Ecto neural progenitor cell (in vitro differentiated cells): Measurements from ENCODE around the gene SARS1.

Experiments used
- DNase-seq: peaks from one replicate; pipeline ENCODE4 v3.0.0-alpha.2; 2018; ENCODE audit warnings: low spot score

SARS1 gene

DNA sequence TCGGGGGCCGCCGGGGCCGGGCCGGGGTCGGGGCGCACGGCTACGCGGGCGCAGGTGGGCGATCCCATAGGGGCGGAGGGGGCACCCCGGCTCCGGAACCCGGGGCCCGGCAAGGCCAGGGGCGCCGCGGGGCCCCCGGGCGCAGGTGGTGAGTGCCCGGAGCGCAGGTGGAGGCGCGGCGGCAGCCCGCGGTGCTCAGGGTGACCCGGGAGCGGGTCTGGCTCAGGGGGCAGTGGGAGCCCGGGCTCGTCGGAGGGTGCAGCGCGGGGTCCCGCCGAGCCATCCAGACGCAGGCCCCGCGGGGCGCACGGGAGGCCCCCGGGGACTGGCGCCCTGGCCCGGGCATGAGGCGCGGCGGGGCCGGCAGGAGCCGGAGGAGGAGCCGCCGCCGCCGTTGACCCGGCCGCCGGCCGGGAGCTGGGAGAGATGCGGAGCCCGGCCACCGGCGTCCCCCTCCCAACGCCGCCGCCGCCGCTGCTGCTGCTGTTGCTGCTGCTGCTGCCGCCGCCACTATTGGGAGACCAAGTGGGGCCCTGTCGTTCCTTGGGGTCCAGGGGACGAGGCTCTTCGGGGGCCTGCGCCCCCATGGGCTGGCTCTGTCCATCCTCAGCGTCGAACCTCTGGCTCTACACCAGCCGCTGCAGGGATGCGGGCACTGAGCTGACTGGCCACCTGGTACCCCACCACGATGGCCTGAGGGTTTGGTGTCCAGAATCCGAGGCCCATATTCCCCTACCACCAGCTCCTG lies 36.1 kb downstream of the SARS1 start:
- no peak for DNase-seq

DNA sequence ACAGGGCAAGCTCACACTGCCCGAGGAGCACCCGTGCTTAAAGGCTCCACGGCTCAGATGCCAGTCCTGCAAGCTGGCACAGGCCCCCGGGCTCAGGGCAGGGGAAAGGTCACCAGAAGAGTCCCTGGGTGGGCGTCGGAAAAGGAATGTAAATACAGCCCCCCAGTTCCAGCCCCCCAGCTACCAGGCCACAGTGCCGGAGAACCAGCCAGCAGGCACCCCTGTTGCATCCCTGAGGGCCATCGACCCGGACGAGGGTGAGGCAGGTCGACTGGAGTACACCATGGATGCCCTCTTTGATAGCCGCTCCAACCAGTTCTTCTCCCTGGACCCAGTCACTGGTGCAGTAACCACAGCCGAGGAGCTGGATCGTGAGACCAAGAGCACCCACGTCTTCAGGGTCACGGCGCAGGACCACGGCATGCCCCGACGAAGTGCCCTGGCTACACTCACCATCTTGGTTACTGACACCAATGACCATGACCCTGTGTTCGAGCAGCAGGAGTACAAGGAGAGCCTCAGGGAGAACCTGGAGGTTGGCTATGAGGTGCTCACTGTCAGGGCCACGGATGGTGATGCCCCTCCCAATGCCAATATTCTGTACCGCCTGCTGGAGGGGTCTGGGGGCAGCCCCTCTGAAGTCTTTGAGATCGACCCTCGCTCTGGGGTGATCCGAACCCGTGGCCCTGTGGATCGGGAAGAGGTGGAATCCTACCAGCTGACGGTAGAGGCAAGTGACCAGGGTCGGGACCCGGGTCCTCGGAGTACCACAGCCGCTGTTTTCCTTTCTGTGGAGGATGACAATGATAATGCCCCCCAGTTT lies 36.9 kb downstream of the SARS1 start:
- DNase-seq = no peak

DNA sequence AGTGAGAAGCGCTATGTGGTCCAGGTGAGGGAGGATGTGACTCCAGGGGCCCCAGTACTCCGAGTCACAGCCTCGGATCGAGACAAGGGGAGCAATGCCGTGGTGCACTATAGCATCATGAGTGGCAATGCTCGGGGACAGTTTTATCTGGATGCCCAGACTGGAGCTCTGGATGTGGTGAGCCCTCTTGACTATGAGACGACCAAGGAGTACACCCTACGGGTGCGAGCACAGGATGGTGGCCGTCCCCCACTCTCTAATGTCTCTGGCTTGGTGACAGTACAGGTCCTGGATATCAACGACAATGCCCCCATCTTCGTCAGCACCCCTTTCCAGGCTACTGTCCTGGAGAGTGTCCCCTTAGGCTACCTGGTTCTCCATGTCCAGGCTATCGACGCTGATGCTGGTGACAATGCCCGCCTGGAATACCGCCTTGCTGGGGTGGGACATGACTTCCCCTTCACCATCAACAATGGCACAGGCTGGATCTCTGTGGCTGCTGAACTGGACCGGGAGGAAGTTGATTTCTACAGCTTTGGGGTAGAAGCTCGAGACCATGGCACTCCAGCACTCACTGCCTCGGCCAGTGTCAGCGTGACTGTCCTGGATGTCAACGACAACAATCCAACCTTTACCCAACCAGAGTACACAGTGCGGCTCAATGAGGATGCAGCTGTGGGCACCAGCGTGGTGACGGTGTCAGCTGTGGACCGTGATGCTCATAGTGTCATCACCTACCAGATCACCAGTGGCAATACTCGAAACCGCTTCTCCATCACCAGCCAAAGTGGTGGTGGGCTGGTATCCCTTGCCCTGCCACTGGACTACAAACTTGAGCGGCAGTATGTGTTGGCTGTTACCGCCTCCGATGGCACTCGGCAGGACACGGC lies 37.8 kb downstream of the SARS1 start:
- no peak for DNase-seq

DNA sequence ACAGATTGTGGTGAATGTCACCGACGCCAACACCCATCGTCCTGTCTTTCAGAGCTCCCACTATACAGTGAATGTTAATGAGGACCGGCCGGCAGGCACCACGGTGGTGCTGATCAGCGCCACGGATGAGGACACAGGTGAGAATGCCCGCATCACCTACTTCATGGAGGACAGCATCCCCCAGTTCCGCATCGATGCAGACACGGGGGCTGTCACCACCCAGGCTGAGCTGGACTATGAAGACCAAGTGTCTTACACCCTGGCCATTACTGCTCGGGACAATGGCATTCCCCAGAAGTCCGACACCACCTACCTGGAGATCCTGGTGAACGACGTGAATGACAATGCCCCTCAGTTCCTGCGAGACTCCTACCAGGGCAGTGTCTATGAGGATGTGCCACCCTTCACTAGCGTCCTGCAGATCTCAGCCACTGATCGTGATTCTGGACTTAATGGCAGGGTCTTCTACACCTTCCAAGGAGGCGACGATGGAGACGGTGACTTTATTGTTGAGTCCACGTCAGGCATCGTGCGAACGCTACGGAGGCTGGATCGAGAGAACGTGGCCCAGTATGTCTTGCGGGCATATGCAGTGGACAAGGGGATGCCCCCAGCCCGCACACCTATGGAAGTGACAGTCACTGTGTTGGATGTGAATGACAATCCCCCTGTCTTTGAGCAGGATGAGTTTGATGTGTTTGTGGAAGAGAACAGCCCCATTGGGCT lies 38.6 kb downstream of the SARS1 start:
- no peak for DNase-seq

DNA sequence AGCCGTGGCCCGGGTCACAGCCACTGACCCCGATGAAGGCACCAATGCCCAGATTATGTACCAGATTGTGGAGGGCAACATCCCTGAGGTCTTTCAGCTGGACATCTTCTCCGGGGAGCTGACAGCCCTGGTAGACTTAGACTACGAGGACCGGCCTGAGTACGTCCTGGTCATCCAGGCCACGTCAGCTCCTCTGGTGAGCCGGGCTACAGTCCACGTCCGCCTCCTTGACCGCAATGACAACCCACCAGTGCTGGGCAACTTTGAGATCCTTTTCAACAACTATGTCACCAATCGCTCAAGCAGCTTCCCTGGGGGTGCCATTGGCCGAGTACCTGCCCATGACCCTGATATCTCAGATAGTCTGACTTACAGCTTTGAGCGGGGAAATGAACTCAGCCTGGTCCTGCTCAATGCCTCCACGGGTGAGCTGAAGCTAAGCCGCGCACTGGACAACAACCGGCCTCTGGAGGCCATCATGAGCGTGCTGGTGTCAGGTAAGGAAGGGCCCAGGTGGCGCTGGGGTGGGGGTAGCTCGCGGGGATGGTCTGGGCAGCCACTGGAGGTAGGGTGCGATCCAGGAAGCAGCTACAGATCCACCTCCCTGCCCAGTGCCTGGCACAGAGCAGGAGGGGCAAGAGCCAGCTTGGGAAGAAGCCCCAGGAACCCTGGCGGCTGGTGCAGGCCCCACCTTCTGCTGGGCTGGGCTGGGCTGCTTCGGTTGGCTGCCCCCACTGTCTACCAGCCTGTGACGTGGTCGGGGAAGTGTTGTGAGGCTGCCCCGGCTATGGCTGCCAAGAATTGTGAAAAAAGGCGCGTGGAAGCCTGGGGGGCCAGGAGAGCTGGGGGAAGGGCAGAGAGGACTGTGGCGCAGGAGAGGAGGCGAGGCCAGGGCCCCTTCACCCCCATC lies 39.4 kb downstream of the SARS1 start:
- DNase-seq = no peak

- DNase-seq = peak; percentile 74
These were observed 40.3 kb downstream of the SARS1 start for GRCh38 chr1:109253803-109254620.

GRCh38 chr1:109254621-109255096 lies 40.9 kb downstream of the SARS1 start:
- DNase-seq = no peak

- peak; percentile 77 for DNase-seq
These were observed 41.5 kb downstream of the SARS1 start for GRCh38 chr1:109255097-109255651.

GRCh38 chr1:109255678-109256077 lies 42.0 kb downstream of the SARS1 start:
- no peak for DNase-seq

DNA sequence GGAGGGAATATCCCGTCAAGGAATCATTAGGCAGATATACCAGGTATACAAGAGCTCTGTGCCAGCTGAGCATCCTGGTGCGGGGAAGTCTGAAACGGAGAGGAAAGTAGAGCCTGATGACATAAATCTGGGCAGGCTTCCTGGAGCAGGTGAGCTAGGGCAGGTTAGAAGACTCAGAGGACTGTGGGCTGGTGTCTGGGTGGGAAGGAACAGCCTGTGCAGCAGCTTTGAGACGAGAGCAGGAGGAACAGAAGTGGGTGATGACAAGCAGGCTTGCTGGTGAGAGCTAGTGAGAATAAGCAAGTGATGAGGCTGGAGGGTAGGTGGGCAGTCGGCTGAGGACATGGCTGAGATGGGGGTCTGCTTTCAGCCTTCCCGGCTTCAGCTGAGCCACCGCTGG lies 42.4 kb downstream of the SARS1 start:
- DNase-seq = no peak

- no peak for DNase-seq
These were observed 43.4 kb downstream of the SARS1 start for GRCh38 chr1:109256971-109257681.

GRCh38 chr1:109257682-109258421 lies 44.1 kb downstream of the SARS1 start:
- DNase-seq = no peak

GRCh38 chr1:109258481-109259466 lies 45.1 kb downstream of the SARS1 start:
- DNase-seq = no peak

DNA sequence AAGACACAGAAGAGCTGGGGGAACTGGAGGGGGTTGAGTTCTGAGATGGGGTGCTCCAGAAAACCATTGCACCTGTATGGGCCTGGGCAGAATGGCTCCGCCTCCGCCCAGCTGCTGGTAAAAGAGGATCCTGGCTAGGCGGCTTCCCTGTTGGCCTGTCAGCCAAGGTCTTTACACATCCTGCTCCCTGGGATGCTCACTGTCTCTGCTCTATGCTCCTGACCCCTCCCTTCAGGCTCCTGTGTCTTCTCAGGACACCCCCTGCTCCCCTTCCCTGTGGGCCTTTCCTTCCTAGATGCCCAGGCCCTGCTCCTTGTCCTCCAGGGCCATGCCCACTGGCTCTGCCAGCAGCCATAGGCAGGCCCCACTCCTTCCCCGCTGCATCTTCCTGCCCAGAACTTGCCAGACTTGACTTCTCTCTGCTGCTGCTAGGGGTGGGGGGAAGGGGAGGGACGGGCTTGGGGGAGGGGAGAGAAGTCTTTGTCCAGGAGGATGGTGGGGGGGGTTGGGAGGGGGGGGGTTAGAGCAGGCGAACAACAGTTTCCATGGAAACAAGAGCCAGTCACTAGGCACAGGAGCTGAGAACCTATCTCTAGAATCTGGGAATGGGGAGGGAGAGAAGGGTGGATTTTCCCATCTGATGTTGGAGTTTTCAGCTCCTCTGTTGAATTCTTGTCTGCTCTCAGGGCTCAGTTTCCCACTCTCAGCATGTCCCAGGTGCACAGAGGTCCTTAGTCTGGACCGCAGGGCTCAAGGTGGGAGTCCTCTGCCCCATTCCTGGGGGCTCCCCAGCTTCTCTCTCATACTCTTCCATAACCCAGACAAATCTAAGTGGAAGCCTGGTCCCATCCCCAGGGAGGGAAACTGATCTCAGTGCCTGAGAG lies 46.2 kb downstream of the SARS1 start:
- DNase-seq = no peak

DNA sequence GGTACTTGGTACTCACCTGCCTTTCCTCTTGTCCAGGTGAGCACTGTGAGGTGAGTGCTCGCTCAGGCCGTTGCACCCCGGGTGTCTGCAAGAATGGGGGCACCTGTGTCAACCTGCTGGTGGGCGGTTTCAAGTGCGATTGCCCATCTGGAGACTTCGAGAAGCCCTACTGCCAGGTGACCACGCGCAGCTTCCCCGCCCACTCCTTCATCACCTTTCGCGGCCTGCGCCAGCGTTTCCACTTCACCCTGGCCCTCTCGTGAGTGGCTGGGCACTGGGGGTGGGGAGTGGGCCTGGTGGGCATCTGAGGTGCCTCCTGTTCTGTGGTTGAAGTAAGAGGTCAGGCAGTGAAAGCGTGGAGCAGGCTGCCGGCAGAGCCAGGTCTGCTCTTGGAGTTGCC lies 47.3 kb downstream of the SARS1 start:
- no peak for DNase-seq

GRCh38 chr1:109261578-109261977 lies 47.9 kb downstream of the SARS1 start:
- no peak for DNase-seq
